AG10803 (cell line): ENCODE data around the gene MINK1.

Experiments
- DNase-seq: peaks from one replicate; pipeline ENCODE4 v3.0.0; 2010; ENCODE audit warnings: low read depth
- H3K4me3 ChIP-seq: 2 replicates; pipeline ENCODE4 v1.5.1; 2011; ENCODE audit warnings: mild to moderate bottlenecking, low read length, control low read depth
- TF ChIP-seq, protein P1 (sequence below): conservative IDR thresholded peaks from 2 replicates; pipeline ENCODE4 v1.5.1; 2011; ENCODE audit warnings: mild to moderate bottlenecking, low read length, control low read depth, inconsistent platforms

MINK1 gene

GRCh38 chr17:4839965-4840892, 7.1 kb downstream of the MINK1 start:
- TF ChIP-seq, protein P1, sequence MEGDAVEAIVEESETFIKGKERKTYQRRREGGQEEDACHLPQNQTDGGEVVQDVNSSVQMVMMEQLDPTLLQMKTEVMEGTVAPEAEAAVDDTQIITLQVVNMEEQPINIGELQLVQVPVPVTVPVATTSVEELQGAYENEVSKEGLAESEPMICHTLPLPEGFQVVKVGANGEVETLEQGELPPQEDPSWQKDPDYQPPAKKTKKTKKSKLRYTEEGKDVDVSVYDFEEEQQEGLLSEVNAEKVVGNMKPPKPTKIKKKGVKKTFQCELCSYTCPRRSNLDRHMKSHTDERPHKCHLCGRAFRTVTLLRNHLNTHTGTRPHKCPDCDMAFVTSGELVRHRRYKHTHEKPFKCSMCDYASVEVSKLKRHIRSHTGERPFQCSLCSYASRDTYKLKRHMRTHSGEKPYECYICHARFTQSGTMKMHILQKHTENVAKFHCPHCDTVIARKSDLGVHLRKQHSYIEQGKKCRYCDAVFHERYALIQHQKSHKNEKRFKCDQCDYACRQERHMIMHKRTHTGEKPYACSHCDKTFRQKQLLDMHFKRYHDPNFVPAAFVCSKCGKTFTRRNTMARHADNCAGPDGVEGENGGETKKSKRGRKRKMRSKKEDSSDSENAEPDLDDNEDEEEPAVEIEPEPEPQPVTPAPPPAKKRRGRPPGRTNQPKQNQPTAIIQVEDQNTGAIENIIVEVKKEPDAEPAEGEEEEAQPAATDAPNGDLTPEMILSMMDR: no peak
- H3K4me3 ChIP-seq: no peak overlapping the region
- no peak for DNase-seq

GRCh38 chr17:4840893-4841242, 7.7 kb downstream of the MINK1 start:
- no peak for DNase-seq
- TF ChIP-seq, protein P1: no peak
- H3K4me3 ChIP-seq: no peak overlapping the region

DNA sequence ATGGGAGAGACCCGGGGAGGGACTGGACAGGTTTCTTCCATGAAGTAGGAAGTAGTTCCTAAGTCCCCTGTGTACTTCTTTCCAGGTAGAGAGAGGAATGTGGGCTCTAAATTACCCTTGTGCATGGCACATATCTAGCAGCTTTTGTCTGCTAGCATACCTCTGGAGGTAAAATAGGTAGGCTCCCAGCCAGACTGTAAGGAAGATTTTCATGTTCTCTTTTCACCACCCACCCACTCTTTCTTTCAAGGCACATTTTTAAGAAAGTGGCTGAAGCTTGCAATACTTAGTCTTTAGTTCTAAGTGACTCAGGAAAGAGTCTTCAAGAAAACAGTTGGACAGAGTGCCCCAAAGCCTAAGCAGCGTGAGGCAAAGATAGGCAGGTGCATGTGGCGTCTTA, 9.2 kb downstream of the MINK1 start:
- no peak for DNase-seq
- H3K4me3 ChIP-seq: no peak overlapping the region
- TF ChIP-seq, protein P1: no peak

GRCh38 chr17:4843321-4844000, 10.3 kb downstream of the MINK1 start:
- no peak overlapping the region for H3K4me3 ChIP-seq
- TF ChIP-seq, protein P1: no peak
- no peak for DNase-seq

- no peak overlapping the region for H3K4me3 ChIP-seq
- TF ChIP-seq, protein P1: no peak
- no peak for DNase-seq
Observed at GRCh38 chr17:4845118-4845517, 12.0 kb downstream of the MINK1 start.

DNA sequence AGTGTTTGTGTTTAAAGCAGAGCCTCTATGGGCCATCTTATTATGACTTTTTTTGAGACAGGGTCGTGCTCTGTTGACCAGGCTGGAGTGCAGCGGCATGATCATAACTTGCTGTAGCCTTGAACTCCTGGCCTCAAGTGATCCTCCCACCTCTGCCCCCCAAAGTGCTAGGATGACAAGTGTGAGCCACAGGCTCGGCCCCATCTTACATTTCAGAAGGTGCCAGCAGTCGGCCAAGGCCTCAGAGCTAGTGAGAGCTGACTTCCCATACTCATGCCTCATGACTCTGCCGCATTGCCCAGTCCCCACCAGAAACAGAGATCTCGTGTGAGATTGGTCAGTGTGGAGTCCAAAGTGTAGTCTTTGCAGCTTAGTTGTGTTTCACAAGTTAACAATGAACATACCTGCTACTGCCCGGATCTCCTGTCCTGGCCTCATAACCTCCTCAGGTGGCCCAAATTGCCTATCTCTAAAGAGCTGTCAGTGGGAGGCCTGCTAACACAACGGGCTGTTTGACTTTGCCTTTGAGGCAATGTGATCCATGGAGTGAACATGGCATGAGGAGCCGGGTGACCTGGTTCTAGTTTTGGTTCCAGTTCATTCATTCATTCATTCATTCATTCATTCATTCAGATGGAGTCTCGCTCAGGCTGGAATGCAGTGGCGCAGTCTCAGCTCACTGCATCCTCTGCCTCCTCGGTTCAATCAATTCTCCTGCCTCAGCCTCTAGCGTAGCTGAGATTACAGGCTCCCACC, 13.7 kb downstream of the MINK1 start:
- no peak for DNase-seq
- TF ChIP-seq, protein P1: no peak
- no peak overlapping the region for H3K4me3 ChIP-seq
